BE2C (cell line): ENCODE results near the gene NT5DC1.

Source experiments
- DNase-seq: peaks from one replicate; pipeline ENCODE4 v3.0.0-alpha.2; 2020
- H3K27me3 ChIP-seq: fragments of 250-450 bp; sonication (Bioruptor Pico); 2 replicates; pipeline ENCODE4 v1.5.1; 2020; ENCODE audit warnings: mild to moderate bottlenecking
- H3K36me3 ChIP-seq: fragments of 250-450 bp; sonication (Bioruptor Pico); 2 replicates; pipeline ENCODE4 v1.5.1; 2020; ENCODE audit warnings: mild to moderate bottlenecking
- H3K4me1 ChIP-seq: fragments of 250-450 bp; sonication (Bioruptor Pico); 2 replicates; pipeline ENCODE4 v1.5.1; 2020
- H3K4me3 ChIP-seq: 2 replicates; pipeline ENCODE4 v1.5.1; 2011; ENCODE audit warnings: low read depth, low read length
- H3K9me3 ChIP-seq: fragments of 250-450 bp; sonication (Bioruptor Pico); 2 replicates; pipeline ENCODE4 v1.5.1; 2020
- TF ChIP-seq, protein P1 (sequence below): IDR thresholded peaks from 2 replicates; pipeline ENCODE4 v1.5.1; 2012; ENCODE audit warnings: mild to moderate bottlenecking, low read depth, low read length

NT5DC1 gene

DNA sequence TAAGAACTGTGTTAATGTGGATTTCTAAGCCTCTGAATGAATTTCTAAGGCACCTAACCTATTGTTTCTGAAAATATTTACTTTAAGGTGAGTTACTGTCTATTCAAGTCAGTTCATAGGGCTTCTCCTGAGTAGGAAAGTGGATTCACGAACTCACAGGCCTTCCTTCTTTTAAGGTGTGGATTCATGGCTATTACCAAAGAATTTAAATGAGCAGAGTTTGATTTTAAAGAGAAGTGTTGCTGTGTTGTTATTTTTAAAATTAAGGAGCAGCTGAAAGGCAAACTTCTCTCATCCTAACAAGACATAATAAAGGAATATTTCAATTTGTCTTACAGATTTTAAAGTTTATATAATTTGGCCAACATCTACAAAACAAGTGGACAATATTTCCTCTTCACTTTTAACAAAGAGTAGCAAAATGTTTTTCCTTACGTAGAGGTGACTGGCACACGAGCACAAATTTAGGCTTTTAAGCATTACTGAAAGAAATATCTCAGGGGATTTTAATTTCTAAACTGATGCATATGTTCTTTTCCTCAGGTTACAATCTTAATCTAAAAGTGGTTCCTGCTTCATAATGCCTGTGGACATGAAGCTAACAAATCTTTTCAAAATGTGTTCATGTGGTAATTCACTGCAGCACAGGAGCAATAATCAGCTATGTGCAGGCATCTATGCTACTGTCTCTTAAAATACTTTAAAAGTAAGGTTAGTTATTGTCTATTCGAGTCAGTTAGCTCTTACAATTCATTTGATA, 153.8 kb downstream of the NT5DC1 start:
- TF ChIP-seq, protein P1, sequence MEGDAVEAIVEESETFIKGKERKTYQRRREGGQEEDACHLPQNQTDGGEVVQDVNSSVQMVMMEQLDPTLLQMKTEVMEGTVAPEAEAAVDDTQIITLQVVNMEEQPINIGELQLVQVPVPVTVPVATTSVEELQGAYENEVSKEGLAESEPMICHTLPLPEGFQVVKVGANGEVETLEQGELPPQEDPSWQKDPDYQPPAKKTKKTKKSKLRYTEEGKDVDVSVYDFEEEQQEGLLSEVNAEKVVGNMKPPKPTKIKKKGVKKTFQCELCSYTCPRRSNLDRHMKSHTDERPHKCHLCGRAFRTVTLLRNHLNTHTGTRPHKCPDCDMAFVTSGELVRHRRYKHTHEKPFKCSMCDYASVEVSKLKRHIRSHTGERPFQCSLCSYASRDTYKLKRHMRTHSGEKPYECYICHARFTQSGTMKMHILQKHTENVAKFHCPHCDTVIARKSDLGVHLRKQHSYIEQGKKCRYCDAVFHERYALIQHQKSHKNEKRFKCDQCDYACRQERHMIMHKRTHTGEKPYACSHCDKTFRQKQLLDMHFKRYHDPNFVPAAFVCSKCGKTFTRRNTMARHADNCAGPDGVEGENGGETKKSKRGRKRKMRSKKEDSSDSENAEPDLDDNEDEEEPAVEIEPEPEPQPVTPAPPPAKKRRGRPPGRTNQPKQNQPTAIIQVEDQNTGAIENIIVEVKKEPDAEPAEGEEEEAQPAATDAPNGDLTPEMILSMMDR, result no peak
- Histone ChIP-seq H3K4me1 (peaks cover 8% of the 10 kb centered on the region; the same call in 1 of the 2 replicates), H3K4me3 (peak overlapping the region; percentile 98), H3K36me3 (peaks cover 8% of the 10 kb centered on the region), H3K27me3 (no peaks in the 10 kb centered on the region), H3K9me3 (no peaks in the 10 kb centered on the region)
- DNase-seq, result no peak

DNA sequence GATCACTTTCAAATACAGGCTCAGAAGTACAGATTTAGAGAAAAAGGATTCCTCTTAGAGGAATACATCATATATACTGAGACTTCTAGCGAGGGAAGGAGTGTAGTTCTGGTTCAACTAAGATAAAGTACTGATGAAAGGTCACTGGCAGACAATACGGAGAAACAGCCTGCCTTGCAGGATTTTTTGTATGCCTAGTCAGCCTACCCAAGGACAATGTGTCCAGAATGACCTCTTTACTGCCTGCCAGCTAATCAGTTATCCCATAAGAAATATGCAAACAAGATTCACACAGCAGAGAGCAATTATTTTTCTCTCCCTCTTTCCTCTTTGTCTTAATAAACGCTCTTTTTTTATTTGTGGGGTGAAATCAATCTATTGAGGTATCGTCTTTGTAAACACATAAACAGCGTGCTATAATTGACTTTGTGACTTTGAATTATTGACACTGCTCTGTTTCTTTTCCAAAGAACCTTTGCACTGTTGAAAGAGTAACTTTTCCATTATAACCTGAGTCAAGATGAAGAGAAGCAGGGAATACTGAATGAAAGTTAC, 154.7 kb downstream of the NT5DC1 start:
- no peak for DNase-seq
- H3K9me3 ChIP-seq, result no peaks in the 10 kb centered on the region
- H3K4me1 ChIP-seq, result peaks cover 8% of the 10 kb centered on the region; the same call in 1 of the 2 replicates
- no peaks in the 10 kb centered on the region for H3K27me3 ChIP-seq
- TF ChIP-seq, protein P1, result no peak
- H3K4me3 ChIP-seq, result peak overlapping the region; percentile 98
- H3K36me3 ChIP-seq, result peaks cover 11% of the 10 kb centered on the region

DNA sequence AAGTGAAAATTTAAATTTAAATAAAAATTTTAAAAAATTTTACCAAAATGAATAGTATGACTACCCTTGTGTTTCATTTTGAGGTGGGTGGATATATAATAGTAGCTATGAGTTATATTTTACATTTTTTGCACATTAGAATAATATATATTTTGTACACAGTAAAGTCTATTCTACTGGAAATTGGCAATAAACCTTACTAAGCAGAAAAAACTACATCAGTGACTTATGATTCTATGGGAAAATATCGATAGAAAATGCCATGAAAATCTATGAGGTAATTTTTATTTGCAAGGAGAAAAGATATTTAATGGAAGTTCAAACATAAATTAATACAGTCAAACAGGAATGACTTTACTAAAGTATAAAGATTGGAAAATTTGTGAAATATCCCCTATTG, 156.0 kb downstream of the NT5DC1 start:
- Histone ChIP-seq H3K4me3 (no peak overlapping the region), H3K27me3 (no peaks in the 10 kb centered on the region), H3K36me3 (peaks cover 11% of the 10 kb centered on the region), H3K4me1 (peaks cover 7% of the 10 kb centered on the region; the same call in 1 of the 2 replicates), H3K9me3 (no peaks in the 10 kb centered on the region)
- no peak for DNase-seq
- TF ChIP-seq, protein P1, result no peak

DNA sequence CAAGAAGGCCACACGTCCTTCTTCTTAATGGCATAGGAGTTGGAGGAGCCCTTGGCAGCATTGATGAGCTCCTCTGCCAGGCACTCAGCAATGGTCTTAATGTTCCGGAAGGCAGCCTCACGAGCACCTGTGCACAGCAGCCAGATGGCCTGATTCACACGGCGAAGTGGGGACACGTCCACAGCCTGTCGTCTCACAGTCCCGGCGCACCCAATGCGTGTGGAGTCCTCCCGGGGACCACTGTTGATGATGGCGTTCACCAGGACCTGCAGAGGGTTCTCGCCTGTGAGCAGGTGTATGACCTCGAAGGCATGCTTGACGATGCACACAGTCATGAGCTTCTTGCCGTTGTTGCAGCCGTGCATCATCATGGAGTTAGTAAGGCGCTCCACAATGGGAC, 157.9 kb downstream of the NT5DC1 start:
- Histone ChIP-seq H3K27me3 (no peaks in the 10 kb centered on the region), H3K4me3 (no peak overlapping the region), H3K36me3 (peaks cover 4% of the 10 kb centered on the region), H3K4me1 (no peaks in the 10 kb centered on the region), H3K9me3 (no peaks in the 10 kb centered on the region)
- DNase-seq, result no peak
- TF ChIP-seq, protein P1, result no peak

DNA sequence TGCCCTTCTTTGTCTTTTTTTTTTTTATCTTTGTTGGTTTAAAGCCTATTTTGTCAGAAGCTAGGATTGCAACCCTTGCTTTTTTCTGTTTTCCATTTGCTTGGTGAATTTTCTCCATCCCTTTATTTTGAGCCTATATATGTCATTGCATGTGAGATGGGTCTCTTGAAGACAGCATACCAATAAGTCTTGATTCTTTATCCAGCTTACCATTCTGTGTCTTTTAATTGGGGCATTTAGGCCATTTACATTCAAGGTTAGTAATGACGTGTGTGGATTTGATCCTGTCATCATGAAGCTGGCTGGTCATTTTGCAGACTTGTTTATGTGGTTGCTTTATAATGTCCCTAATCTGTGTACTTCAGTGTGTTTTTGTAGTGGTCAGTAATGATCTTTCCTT, 162.7 kb downstream of the NT5DC1 start:
- DNase-seq, result no peak
- Histone ChIP-seq H3K27me3 (no peaks in the 10 kb centered on the region), H3K9me3 (no peaks in the 10 kb centered on the region), H3K4me1 (no peaks in the 10 kb centered on the region; the same call in none of the 2 replicates), H3K4me3 (no peak overlapping the region), H3K36me3 (peaks cover 4% of the 10 kb centered on the region)
- TF ChIP-seq, protein P1, result no peak
